ENCODE measurements around the gene TSPAN18.

- no peak for TF ChIP-seq EP300 (IDR thresholded peaks at IDR 0.05)
- TF ChIP-seq, protein P1, sequence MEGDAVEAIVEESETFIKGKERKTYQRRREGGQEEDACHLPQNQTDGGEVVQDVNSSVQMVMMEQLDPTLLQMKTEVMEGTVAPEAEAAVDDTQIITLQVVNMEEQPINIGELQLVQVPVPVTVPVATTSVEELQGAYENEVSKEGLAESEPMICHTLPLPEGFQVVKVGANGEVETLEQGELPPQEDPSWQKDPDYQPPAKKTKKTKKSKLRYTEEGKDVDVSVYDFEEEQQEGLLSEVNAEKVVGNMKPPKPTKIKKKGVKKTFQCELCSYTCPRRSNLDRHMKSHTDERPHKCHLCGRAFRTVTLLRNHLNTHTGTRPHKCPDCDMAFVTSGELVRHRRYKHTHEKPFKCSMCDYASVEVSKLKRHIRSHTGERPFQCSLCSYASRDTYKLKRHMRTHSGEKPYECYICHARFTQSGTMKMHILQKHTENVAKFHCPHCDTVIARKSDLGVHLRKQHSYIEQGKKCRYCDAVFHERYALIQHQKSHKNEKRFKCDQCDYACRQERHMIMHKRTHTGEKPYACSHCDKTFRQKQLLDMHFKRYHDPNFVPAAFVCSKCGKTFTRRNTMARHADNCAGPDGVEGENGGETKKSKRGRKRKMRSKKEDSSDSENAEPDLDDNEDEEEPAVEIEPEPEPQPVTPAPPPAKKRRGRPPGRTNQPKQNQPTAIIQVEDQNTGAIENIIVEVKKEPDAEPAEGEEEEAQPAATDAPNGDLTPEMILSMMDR (IDR thresholded peaks at IDR 0.05) = no peak
These were observed 61.2 kb downstream of the TSPAN18 start for GRCh38 chr11:44787981-44788380.

Data from tibial nerve (tissue), 4 donors.